ENCODE data around the gene KIF3C. TPM values are rescaled to one million over a fixed set of nuclear protein-coding genes. Genes with fewer than 3 reads are reported as not detected.

The KIF3C gene
- total and polyA plus RNA-seq, 9 of the 15 experiments (the other 6 are each of a cell fraction or from before 2014, with no cell fraction given) = 0.69 to 6.7 (median 3.3) TPM

DNA sequence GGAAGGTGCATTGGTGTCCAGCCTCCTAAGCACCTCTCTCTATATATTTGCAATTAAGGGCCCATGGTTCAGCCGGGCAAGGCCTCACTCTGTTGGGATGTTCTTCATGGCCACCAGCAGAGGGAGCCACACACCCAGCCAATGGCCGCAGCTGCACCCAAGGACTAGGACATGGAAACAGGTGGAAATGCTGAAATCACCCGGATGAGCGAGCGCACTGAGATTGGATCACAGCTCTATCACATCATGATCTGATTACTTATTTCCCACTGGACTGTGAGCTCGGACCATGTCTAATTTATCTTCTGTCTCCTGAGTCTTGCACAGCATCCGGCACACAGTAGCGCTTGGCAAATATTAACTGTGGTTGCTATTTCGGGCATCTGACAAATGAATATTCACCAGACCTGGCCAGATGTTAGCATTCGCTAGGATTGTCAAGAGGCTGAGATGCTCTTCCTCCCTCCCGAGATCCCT, 31.2 kb downstream of the KIF3C start (continued):
- TF ChIP-seq ZBTB8A (IDR thresholded peaks at IDR 0.05; ENCODE audit: partially characterized antibody) (no peak), SP1 (CRISPR knock-in tag; IDR thresholded peaks at IDR 0.05) (0 out of 2 replicates have a peak, but pooled peaks have one; percentile 46), RBM22 (IDR thresholded peaks at IDR 0.05; ENCODE audit: low read depth, low read length, poor library complexity, severe bottlenecking) (no peak), MYC (IDR thresholded peaks at IDR 0.05; ENCODE audit: low read depth, low read length) (peak; percentile 43; the same call in 1 of the 2 replicates), MYC (CRISPR knock-in tag; IDR thresholded peaks at IDR 0.05; ENCODE audit: borderline replicate concordance, low read depth) (no peak), SPI1 (IDR thresholded peaks at IDR 0.05; ENCODE audit: borderline replicate concordance, low read depth, low read length) (no peak), SNRNP70 (optimal IDR thresholded peaks at IDR 0.05; ENCODE audit: low read depth, low read length) (no peak), BHLHE40 (IDR thresholded peaks at IDR 0.05; ENCODE audit: low read length) (peak; percentile 24; the same call in 1 of the 2 replicates), BRF1 (IDR thresholded peaks at IDR 0.05; ENCODE audit: borderline replicate concordance, extremely low read depth, insufficient read length) (no peak), FOXJ2 (tag; IDR thresholded peaks at IDR 0.05) (no peak), MCM2 (IDR thresholded peaks at IDR 0.05; ENCODE audit: low read depth) (no peak), ZNF639 (CRISPR knock-in tag; conservative IDR thresholded peaks at IDR 0.05 in 1 of 2, IDR thresholded peaks at IDR 0.05 in 1 of 2) (no peak), MBD2 (IDR thresholded peaks at IDR 0.05; ENCODE audit: borderline replicate concordance, low read depth) (no peak), ZBTB1 (CRISPR knock-in tag; IDR thresholded peaks at IDR 0.05; ENCODE audit: borderline replicate concordance, low read depth) (no peak), BRD4 (IDR thresholded peaks at IDR 0.05) (no peak), ZNF384 (IDR thresholded peaks at IDR 0.05; ENCODE audit: low read depth, low read length) (peak; percentile 48; the same call in 1 of the 2 replicates), ZKSCAN1 (IDR thresholded peaks at IDR 0.05; ENCODE audit: low read depth, low read length) (no peak), CTBP1 (IDR thresholded peaks at IDR 0.05; ENCODE audit: borderline replicate concordance) (peak; percentile 57), ERF (CRISPR knock-in tag; IDR thresholded peaks at IDR 0.05) (no peak), PRPF4 (IDR thresholded peaks at IDR 0.05; ENCODE audit: insufficient read depth, low read depth, low read length, poor library complexity, severe bottlenecking) (no peak), HEY1 (CRISPR knock-in tag; IDR thresholded peaks at IDR 0.05; ENCODE audit: borderline replicate concordance) (no peak), GATAD2A (IDR thresholded peaks at IDR 0.05) (no peak), MTA3 (IDR thresholded peaks at IDR 0.05; ENCODE audit: borderline replicate concordance) (no peak), ZBTB17 (CRISPR knock-in tag; IDR thresholded peaks at IDR 0.05) (no peak), RFX7 (CRISPR knock-in tag; IDR thresholded peaks at IDR 0.05) (no peak)
- TF ChIP-seq, protein P1, sequence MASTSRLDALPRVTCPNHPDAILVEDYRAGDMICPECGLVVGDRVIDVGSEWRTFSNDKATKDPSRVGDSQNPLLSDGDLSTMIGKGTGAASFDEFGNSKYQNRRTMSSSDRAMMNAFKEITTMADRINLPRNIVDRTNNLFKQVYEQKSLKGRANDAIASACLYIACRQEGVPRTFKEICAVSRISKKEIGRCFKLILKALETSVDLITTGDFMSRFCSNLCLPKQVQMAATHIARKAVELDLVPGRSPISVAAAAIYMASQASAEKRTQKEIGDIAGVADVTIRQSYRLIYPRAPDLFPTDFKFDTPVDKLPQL (IDR thresholded peaks at IDR 0.05; ENCODE audit: extremely low read depth, insufficient read length) = no peak
- TF ChIP-seq, protein P2, sequence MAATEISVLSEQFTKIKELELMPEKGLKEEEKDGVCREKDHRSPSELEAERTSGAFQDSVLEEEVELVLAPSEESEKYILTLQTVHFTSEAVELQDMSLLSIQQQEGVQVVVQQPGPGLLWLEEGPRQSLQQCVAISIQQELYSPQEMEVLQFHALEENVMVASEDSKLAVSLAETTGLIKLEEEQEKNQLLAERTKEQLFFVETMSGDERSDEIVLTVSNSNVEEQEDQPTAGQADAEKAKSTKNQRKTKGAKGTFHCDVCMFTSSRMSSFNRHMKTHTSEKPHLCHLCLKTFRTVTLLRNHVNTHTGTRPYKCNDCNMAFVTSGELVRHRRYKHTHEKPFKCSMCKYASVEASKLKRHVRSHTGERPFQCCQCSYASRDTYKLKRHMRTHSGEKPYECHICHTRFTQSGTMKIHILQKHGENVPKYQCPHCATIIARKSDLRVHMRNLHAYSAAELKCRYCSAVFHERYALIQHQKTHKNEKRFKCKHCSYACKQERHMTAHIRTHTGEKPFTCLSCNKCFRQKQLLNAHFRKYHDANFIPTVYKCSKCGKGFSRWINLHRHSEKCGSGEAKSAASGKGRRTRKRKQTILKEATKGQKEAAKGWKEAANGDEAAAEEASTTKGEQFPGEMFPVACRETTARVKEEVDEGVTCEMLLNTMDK (IDR thresholded peaks at IDR 0.05; ENCODE audit: borderline replicate concordance, insufficient read depth, low read depth, low read length, poor library complexity, severe bottlenecking) = peak; percentile 50
